ES-I3 (cell line): ENCODE data around the gene FMNL3.

ENCODE experiments used
- H3K36me3 ChIP-seq: 2 replicates; pipeline ENCODE4 v1.6.1; 2013; ENCODE audit warnings: mild to moderate bottlenecking, low read length, control low read depth, moderate library complexity; ENCODE audit not compliant: insufficient read depth
- H3K4me1 ChIP-seq: 2 replicates; pipeline ENCODE4 v1.6.1; 2013; ENCODE audit warnings: mild to moderate bottlenecking, control low read depth, low read length; ENCODE audit not compliant: insufficient read depth
- H3K9ac ChIP-seq: 2 replicates; pipeline ENCODE4 v1.6.1; 2013; ENCODE audit warnings: low read depth, mild to moderate bottlenecking, low read length, moderate library complexity
- H3K9me3 ChIP-seq: 2 replicates; pipeline ENCODE4 v1.6.1; 2013; ENCODE audit warnings: mild to moderate bottlenecking, low read length, moderate library complexity; ENCODE audit not compliant: control insufficient read depth, insufficient read depth

FMNL3 gene

DNA sequence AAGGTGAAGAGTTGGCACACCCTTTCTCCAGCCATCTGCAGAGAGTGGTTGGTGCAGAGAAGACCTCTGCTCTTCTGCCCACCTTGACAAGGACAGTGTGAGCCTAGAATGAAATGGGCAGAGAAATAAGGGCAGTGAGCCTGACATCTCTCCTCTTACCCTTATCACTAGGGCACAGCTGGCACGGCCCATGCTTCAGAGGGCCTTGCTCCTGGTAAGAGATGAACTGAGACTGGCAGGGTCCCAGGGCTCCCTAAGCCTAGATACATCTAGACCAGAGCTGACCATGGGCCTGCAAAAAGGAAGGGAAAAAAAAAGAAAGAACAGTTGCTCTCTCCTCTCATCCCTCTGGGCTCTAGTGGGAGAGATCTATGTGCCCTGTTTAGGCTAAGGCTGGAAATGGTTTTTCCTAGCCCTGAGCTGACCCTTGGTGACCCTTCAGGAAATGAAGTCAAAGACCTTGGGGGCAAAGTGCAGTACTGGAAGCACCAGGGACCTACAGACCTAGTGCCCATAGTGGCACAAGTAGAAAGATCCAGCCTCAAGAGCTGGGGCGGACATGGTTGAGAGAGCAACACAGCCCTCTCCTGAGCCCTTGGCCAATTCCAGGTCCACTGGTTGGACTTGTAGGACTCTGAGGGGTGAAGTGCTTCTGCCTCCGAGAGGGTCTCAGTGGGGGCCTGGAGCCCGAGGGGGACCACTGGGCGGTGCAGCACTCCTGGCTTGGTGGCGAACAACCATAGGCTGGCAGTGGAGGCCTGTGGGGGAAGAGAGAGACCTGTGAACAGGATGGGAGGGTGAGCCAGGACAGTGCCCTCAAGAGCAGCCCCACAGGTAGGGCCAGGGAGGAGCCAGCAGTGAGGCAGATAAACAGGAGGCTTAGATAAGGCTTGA is 61.8 kb downstream of the FMNL3 start:
- H3K9me3 ChIP-seq, result no peaks in the 10 kb centered on the region
- no peaks in the 10 kb centered on the region; the same call in 1 of the 2 replicates for H3K4me1 ChIP-seq
- H3K9ac ChIP-seq, result no peak overlapping the region
- peaks cover 14% of the 10 kb centered on the region for H3K36me3 ChIP-seq

DNA sequence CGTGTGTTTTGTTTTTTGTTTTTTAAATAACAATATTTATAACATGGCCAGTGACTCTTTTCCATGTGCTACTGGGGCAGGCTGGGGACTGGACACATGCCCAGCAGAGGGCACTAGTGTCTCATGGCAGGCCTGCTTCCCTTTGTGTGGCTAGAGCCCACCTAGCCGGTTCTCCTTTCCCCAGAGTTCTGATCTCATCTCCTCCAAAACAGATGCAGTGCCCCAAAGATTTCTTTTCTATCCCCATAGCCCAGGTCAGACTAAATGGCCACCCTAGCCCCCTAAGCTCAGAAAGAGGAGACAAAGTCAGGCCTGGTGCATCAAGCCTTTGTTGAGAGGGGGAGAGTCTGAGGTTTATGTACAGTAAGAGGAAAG is 62.6 kb downstream of the FMNL3 start:
- no peaks in the 10 kb centered on the region; the same call in none of the 2 replicates for H3K4me1 ChIP-seq
- no peaks in the 10 kb centered on the region for H3K9me3 ChIP-seq
- H3K9ac ChIP-seq, result no peak overlapping the region
- H3K36me3 ChIP-seq, result peaks cover 13% of the 10 kb centered on the region

DNA sequence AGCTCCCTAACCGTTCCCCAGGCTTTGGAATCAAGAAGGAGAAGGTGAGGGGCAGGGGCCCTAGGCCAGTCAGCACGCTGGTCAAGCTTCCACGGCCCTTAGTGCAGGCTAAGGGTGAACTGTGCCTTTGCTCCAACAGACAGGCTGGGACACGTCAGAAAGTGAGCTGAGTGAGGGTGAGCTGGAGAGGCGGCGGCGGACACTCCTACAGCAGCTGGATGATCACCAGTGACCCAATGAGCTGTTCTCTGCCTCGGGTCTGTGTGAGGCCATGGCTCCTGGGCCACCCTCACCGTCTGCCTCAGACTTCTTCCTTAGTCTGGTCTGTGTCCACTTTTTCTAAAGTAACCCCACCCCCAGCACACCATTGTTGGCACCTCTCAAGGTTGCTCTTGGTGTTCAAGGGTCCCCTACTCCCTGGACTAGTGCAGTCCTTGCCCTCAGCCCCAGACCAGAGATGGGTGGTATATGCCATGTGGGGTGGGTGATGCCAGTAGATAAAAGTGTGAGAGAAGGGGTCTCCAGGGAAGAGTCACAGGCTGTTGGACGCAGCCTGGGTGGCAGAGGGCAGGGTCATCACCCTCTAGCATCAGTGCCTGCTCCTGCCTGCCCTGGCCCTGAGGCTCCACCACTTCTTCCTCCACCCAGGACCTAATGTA is 63.1 kb downstream of the FMNL3 start:
- Histone ChIP-seq H3K36me3 (peaks cover 13% of the 10 kb centered on the region), H3K9ac (no peak overlapping the region), H3K9me3 (no peaks in the 10 kb centered on the region), H3K4me1 (no peaks in the 10 kb centered on the region; the same call in none of the 2 replicates)

DNA sequence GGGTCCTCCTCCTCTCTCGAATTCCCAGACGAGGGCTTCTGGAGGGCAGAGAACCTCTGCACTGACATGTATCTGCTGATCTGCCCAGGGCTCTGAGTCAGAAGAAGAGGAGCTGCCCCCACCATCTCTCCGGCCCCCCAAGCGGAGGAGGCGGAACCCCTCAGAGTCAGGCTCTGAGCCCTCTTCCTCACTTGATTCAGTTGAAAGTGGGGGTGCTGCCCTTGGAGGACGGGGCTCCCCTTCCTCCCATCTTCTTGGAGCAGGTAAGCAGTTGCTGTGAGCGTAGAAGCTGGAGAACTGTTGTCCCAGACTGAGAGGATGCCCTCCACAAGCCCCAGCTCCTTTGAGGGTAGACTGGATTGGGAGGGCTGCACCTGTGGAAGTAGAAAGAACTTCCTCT is 64.1 kb downstream of the FMNL3 start:
- no peaks in the 10 kb centered on the region for H3K9me3 ChIP-seq
- no peaks in the 10 kb centered on the region; the same call in none of the 2 replicates for H3K4me1 ChIP-seq
- H3K36me3 ChIP-seq, result peaks cover 13% of the 10 kb centered on the region
- no peak overlapping the region for H3K9ac ChIP-seq

- peaks cover 13% of the 10 kb centered on the region for H3K36me3 ChIP-seq
- no peaks in the 10 kb centered on the region for H3K9me3 ChIP-seq
- no peak overlapping the region for H3K9ac ChIP-seq
- H3K4me1 ChIP-seq, result peaks cover 4% of the 10 kb centered on the region; the same call in 1 of the 2 replicates
Measured at GRCh38 chr12:49642370-49642802, 64.8 kb downstream of the FMNL3 start.

DNA sequence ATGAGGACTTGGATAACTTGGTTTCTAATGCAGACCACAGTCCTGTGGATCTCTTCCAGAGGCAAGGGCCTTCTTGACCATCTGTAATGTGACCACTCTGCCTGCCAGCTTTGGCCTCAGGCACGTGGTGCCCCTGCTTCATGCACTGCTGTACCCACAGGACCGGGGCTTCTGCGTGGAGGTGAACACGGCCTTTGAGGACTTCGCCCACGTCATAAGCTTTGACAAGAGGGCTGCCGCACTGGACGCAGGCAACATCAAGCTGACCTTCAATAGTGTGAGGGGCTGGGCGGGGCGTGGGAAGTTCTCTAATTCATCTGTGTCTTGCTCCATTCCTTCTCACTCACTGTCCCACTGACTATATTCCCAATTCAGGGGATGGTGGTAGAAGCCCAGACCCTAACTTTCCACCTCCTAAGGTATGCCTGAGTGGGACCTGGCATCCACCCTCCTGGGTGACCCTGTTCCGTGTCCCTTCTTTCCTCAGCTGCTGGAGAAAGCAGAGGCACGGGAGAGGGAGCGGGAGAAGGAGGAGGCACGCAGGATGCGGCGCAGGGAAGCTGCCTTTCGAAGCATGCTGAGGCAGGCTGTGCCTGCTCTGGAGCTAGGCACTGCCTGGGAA is 65.3 kb downstream of the FMNL3 start:
- Histone ChIP-seq H3K36me3 (peaks cover 13% of the 10 kb centered on the region), H3K9me3 (no peaks in the 10 kb centered on the region), H3K4me1 (peaks cover 8% of the 10 kb centered on the region), H3K9ac (no peak overlapping the region)

DNA sequence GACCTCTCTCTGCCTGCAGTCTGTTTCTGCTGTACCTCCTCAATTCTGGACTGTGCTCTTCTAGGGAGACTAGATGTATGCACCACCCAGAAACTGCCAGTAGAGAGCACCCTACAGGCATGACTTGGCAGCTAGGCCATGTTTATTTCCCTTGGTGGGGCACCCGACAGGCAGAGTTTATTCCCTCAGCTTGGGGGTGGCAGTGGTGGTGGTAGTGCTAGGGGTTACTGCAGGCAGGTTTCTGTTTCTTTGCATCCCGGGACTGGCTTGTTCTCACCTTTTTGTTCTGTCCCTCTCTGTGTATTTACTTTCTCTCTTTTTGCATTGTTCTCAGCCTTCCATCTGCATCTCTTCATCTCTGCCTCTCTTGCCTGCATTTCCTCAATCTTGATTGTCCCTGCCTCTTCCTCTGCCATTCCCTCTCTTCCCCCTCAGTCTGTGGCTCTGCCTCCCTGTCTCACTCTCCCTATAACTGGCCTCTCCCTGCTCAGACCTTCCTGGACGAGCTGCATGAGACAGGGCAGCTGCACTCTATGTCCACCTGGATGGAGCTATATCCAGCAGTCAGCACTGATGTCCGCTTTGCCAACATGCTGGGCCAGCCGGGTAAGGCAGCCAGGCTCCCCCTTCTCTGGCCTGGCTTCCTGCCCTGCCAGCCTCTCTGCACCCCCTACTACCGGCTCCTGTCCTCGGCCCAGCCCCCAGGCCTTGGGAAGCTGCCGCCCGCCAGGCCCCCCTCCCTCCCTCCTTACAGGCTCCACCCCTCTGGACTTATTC is 70.0 kb downstream of the FMNL3 start:
- H3K36me3 ChIP-seq, result no peaks in the 10 kb centered on the region; the same call in 1 of the 2 replicates
- no peak overlapping the region for H3K9ac ChIP-seq
- H3K9me3 ChIP-seq, result no peaks in the 10 kb centered on the region
- H3K4me1 ChIP-seq, result peaks cover 8% of the 10 kb centered on the region

- no peaks in the 10 kb centered on the region for H3K9me3 ChIP-seq
- no peak overlapping the region for H3K9ac ChIP-seq
- H3K36me3 ChIP-seq, result no peaks in the 10 kb centered on the region; the same call in 1 of the 2 replicates
- peaks cover 10% of the 10 kb centered on the region for H3K4me1 ChIP-seq
Measured at GRCh38 chr12:49636574-49636973, 70.6 kb downstream of the FMNL3 start.

DNA sequence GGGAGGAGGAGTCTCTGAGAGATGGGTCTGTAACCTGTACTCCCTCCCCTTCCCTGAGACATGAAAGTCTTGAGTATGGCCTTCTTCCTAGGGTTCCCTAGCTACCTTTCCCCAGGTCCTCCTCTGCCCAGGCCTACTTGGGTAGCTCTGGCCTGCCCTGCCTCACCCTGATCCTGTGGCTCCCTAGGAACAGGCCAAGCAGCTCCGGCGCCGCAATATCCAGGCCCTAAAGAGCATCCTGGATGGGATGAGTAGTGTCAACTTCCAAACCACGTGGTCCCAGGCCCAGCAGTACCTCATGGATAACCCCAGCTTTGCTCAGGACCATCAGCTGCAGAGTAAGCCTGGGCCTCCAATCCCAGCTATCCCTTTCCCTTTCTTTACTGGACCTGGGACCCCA is 71.5 kb downstream of the FMNL3 start:
- Histone ChIP-seq H3K9me3 (no peaks in the 10 kb centered on the region), H3K36me3 (no peaks in the 10 kb centered on the region; the same call in 1 of the 2 replicates), H3K9ac (no peak overlapping the region), H3K4me1 (peaks cover 12% of the 10 kb centered on the region)

DNA sequence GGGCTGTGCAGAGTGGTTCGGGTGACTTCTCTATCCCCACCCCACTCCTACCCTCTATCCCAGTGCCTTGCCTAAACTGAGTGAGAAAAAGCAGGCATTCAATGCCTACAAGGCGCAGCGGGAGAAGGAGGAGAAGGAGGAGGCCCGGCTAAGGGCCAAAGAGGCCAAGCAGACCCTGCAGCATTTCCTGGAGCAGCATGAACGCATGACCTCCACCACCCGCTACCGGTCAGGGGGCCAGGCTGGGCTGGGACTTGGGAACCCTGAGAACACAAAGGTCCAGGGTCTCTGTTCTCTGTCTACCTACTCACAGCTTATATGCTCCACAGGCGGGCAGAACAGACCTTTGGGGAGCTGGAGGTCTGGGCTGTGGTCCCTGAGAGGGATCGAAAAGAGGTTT is 72.2 kb downstream of the FMNL3 start:
- Histone ChIP-seq H3K36me3 (no peaks in the 10 kb centered on the region; the same call in 1 of the 2 replicates), H3K9me3 (no peaks in the 10 kb centered on the region), H3K9ac (no peak overlapping the region), H3K4me1 (peaks cover 12% of the 10 kb centered on the region)

DNA sequence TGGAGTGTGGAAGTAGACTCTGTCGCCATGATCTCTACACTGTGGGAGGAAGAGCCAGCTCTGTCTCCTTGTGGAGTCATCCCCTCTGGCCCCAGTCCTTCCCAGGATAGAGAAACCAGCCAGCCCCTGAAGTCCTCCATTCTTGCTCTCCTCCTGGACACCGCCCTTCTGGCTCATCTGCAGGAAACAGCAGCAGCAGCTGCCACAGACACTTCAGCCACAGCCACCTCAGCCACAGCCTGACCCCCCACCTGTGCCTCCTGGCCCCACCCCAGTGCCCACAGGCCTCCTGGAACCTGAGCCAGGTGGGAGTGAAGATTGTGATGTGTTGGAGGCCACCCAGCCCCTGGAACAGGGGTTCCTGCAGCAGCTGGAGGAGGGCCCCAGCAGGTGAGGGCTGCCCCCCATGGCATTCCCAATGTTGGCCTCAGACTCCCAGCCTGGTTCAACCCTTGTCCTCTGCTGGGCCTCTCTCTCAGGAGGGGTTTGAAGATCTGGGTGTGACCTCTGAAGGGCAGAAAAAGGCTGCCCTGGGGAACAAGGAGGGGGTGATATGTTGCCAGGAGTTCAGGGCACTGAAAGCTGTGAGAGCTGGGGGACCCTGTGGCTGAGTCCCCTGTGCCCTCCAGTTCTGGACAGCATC is 73.4 kb downstream of the FMNL3 start:
- no peaks in the 10 kb centered on the region; the same call in 1 of the 2 replicates for H3K36me3 ChIP-seq
- peaks cover 12% of the 10 kb centered on the region for H3K4me1 ChIP-seq
- H3K9me3 ChIP-seq, result no peaks in the 10 kb centered on the region
- H3K9ac ChIP-seq, result no peak overlapping the region

- Histone ChIP-seq H3K9ac (no peak overlapping the region), H3K36me3 (no peaks in the 10 kb centered on the region; the same call in 1 of the 2 replicates), H3K4me1 (peaks cover 12% of the 10 kb centered on the region), H3K9me3 (no peaks in the 10 kb centered on the region)
Measured at GRCh38 chr12:49632986-49633702, 74.1 kb downstream of the FMNL3 start.

DNA sequence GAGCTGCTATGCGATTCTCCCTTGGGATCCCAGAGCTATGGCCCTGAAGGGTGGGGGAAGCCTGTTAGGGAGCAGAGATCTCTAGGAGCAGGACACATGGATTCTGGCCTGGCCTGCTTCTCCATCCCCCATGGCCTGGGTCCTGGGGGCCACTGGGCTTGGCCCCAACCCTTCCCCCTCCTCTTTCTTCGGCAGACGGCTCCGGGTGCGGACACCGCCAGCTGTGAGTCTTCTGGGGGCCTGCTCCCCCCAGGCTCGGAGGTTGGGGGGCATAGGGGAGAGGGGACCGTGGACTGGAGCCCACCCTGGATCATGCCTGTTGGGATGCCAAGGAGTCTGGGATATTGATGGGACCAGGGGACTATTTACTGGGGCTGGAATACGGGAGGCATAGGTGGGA is 74.8 kb downstream of the FMNL3 start:
- Histone ChIP-seq H3K36me3 (no peaks in the 10 kb centered on the region; the same call in 1 of the 2 replicates), H3K4me1 (peaks cover 8% of the 10 kb centered on the region), H3K9ac (no peak overlapping the region), H3K9me3 (no peaks in the 10 kb centered on the region)
